ENCODE measurements around the gene TSEN15. TPM values are rescaled to one million over a fixed set of nuclear protein-coding genes. Genes with fewer than 3 reads are reported as not detected.
"Not testable (repeated sequence)": the region's sequence is repeated elsewhere in the genome, so short reads cannot be mapped to it uniquely, and the experiment has no call there.

Gene TSEN15
- total RNA-seq, 1 experiment from 2014 or later: 71.4 TPM

DNA sequence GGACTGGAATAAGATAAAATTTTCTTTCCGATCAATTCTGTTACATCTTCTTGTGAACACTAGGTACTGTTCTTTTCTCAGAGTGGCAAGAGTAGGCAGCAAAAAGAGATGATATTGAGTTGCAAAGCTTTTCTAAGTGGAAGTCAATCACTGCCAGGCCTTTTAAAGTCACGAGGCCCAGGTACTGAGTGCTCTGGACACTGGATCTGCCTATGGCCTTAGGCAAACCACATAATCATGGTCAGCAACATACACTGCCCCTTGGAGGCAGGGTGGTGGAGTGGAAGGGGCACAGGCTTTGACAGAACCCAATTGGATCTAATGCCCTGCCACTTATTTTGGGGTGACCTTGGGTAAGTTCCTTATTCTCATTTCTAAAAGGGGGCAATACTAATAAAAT, 41.5 kb downstream of the TSEN15 start:
- H3K27me3 ChIP-seq (replicated peaks; ENCODE audit: control insufficient read depth, insufficient read depth, low read length): no peaks in the 10 kb centered on the region
- DNase-seq: no peak
- TF ChIP-seq, protein P1, sequence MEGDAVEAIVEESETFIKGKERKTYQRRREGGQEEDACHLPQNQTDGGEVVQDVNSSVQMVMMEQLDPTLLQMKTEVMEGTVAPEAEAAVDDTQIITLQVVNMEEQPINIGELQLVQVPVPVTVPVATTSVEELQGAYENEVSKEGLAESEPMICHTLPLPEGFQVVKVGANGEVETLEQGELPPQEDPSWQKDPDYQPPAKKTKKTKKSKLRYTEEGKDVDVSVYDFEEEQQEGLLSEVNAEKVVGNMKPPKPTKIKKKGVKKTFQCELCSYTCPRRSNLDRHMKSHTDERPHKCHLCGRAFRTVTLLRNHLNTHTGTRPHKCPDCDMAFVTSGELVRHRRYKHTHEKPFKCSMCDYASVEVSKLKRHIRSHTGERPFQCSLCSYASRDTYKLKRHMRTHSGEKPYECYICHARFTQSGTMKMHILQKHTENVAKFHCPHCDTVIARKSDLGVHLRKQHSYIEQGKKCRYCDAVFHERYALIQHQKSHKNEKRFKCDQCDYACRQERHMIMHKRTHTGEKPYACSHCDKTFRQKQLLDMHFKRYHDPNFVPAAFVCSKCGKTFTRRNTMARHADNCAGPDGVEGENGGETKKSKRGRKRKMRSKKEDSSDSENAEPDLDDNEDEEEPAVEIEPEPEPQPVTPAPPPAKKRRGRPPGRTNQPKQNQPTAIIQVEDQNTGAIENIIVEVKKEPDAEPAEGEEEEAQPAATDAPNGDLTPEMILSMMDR (IDR thresholded peaks at IDR 0.05; ENCODE audit: insufficient read depth in 1 of 2, low read depth in 1 of 2, low read length in 1 of 2, severe bottlenecking in 1 of 2, unreplicated experiment in 1 of 2): no peak
- H3K9me3 Mint-ChIP-seq (ENCODE audit: unreplicated experiment): no peaks in the 10 kb centered on the region
- BruUV-seq (replicated peaks): no TSS peak
- no peak overlapping the region for H3K4me3 ChIP-seq (ENCODE audit: low read depth, low read length)
- POLR2A ChIA-PET: no interaction called here
- H3K4me1 Mint-ChIP-seq (ENCODE audit: low read depth, unreplicated experiment): no peaks in the 10 kb centered on the region
- no peaks in the 10 kb centered on the region for H3K4me1 ChIP-seq
- no peak overlapping the region for H3K27ac Mint-ChIP-seq (ENCODE audit: unreplicated experiment)
- no peaks in the 10 kb centered on the region for H3K9me3 ChIP-seq
- no peaks in the 10 kb centered on the region for H3K27me3 Mint-ChIP-seq (ENCODE audit: insufficient read depth, unreplicated experiment)
- H3K36me3 Mint-ChIP-seq (ENCODE audit: insufficient read depth, unreplicated experiment): no peaks in the 10 kb centered on the region
- no peaks in the 10 kb centered on the region for H3K36me3 ChIP-seq (ENCODE audit: control insufficient read depth, insufficient read depth, low read length)
- intact Hi-C loops (cut with micrococcal nuclease; ENCODE audit: unreplicated experiment): no loop called here
- CTCF ChIA-PET: no interaction called here
- H3K4me3 Mint-ChIP-seq (ENCODE audit: unreplicated experiment): no peak overlapping the region

DNA sequence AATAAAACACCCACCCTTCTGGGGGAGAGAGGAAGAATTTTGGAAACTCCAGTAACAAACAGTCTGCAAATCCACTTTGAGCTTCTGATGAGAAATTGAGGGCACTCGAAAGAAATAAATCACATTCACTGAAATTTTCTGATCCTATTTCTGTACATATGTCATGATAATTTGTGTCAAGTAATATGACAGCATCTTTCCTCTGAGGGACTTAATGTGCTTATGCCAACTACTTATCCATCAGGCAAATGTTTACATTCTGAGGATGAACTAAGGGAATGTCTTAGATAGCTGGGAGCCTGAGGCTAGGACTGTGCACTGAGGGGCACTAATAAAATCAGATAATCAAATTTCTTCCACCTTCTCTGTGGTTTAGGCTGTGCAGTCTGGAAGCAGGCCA, 44.5 kb downstream of the TSEN15 start:
- CTCF ChIA-PET: no interaction called here

DNA sequence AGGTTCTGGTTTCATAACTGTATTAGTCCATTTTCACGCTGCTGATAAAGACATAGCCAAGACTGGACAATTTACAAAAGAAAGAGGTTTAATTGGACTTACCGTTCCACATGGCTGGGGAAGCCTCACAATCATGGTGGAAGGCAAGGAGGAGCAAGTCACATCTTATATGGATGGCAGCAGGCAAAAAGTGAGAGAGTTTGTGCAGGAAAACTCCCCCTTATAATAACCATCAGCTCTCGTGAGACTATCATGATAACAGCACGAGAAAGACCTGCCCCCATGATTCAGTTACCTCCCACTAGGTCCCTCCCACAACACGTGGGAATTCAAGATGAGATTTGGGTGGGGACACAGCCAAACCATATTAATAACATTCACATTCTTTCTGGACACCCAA, 45.0 kb downstream of the TSEN15 start:
- DNase-seq; intact Hi-C loops (cut with micrococcal nuclease; ENCODE audit: unreplicated experiment); H3K4me3 ChIP-seq (ENCODE audit: low read depth, low read length); POLR2A ChIA-PET; H3K27ac Mint-ChIP-seq (ENCODE audit: unreplicated experiment); H3K4me1 Mint-ChIP-seq (ENCODE audit: low read depth, unreplicated experiment); H3K27me3 ChIP-seq (replicated peaks; ENCODE audit: control insufficient read depth, insufficient read depth, low read length); H3K36me3 Mint-ChIP-seq (ENCODE audit: insufficient read depth, unreplicated experiment); H3K27me3 Mint-ChIP-seq (ENCODE audit: insufficient read depth, unreplicated experiment); H3K36me3 ChIP-seq (ENCODE audit: control insufficient read depth, insufficient read depth, low read length); H3K4me1 ChIP-seq; H3K4me3 Mint-ChIP-seq (ENCODE audit: unreplicated experiment); H3K9me3 ChIP-seq; H3K9me3 Mint-ChIP-seq (ENCODE audit: unreplicated experiment); CTCF ChIA-PET; BruUV-seq (replicated peaks): not testable (repeated sequence)

More for the DNA sequence above, 44.5 kb downstream of the TSEN15 start:
- no peak for DNase-seq
- no peaks in the 10 kb centered on the region for H3K4me1 ChIP-seq
- Mint-ChIP-seq H3K27ac (ENCODE audit: unreplicated experiment) (no peak overlapping the region), H3K9me3 (ENCODE audit: unreplicated experiment) (no peaks in the 10 kb centered on the region), H3K27me3 (ENCODE audit: insufficient read depth, unreplicated experiment) (no peaks in the 10 kb centered on the region), H3K4me1 (ENCODE audit: low read depth, unreplicated experiment) (no peaks in the 10 kb centered on the region), H3K36me3 (ENCODE audit: insufficient read depth, unreplicated experiment) (no peaks in the 10 kb centered on the region), H3K4me3 (ENCODE audit: unreplicated experiment) (no peak overlapping the region)
- TF ChIP-seq, protein P1 (IDR thresholded peaks at IDR 0.05; ENCODE audit: insufficient read depth in 1 of 2, low read depth in 1 of 2, low read length in 1 of 2, severe bottlenecking in 1 of 2, unreplicated experiment in 1 of 2): no peak
- no peak overlapping the region for H3K4me3 ChIP-seq (ENCODE audit: low read depth, low read length)
- H3K9me3 ChIP-seq: no peaks in the 10 kb centered on the region
- no peaks in the 10 kb centered on the region for H3K27me3 ChIP-seq (replicated peaks; ENCODE audit: control insufficient read depth, insufficient read depth, low read length)
- POLR2A ChIA-PET: no interaction called here
- no TSS peak for BruUV-seq (replicated peaks)
- intact Hi-C loops (cut with micrococcal nuclease; ENCODE audit: unreplicated experiment): no loop called here
- H3K36me3 ChIP-seq (ENCODE audit: control insufficient read depth, insufficient read depth, low read length): no peaks in the 10 kb centered on the region

DNA sequence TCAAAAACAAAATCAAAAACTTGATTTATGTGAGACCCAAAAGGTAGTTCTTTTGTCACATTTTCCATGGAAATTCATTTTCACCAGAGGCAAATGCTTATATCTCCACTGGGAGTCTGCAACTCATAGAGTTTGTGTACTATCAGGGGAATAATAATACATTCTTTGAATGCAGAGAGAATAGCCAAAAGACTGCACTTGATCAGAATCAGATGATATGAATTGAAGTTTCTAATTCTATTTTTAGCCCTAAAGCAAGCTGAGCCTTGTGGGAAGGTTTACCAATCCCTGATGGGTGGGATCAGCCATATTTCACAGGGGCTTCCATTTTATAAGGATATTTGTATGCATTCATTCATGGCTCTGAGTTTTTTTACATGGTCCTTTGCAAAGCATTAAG, 49.6 kb downstream of the TSEN15 start:
- Histone ChIP-seq H3K4me3 (ENCODE audit: low read depth, low read length) (no peak overlapping the region), H3K9me3 (no peaks in the 10 kb centered on the region), H3K27me3 (replicated peaks; ENCODE audit: control insufficient read depth, insufficient read depth, low read length) (no peaks in the 10 kb centered on the region), H3K36me3 (ENCODE audit: control insufficient read depth, insufficient read depth, low read length) (no peaks in the 10 kb centered on the region), H3K4me1 (no peaks in the 10 kb centered on the region)
- no peaks in the 10 kb centered on the region for H3K36me3 Mint-ChIP-seq (ENCODE audit: insufficient read depth, unreplicated experiment)
- intact Hi-C loops (cut with micrococcal nuclease; ENCODE audit: unreplicated experiment): no loop called here
- no peak for DNase-seq
- TF ChIP-seq, protein P1 (IDR thresholded peaks at IDR 0.05; ENCODE audit: insufficient read depth in 1 of 2, low read depth in 1 of 2, low read length in 1 of 2, severe bottlenecking in 1 of 2, unreplicated experiment in 1 of 2): no peak
- H3K27me3 Mint-ChIP-seq (ENCODE audit: insufficient read depth, unreplicated experiment): no peaks in the 10 kb centered on the region
- no peaks in the 10 kb centered on the region for H3K4me1 Mint-ChIP-seq (ENCODE audit: low read depth, unreplicated experiment)
- ChIA-PET POLR2A (no interaction called here), CTCF (no interaction called here)
- no peak overlapping the region for H3K4me3 Mint-ChIP-seq (ENCODE audit: unreplicated experiment)
- H3K27ac Mint-ChIP-seq (ENCODE audit: unreplicated experiment): no peak overlapping the region
- peaks cover 10% of the 10 kb centered on the region for H3K9me3 Mint-ChIP-seq (ENCODE audit: unreplicated experiment)
- BruUV-seq (replicated peaks): no TSS peak
